GM23338 (cell line): ENCODE data around the gene ADIRF. TPM values are rescaled to one million over a fixed set of nuclear protein-coding genes. Genes with fewer than 3 reads are reported as not detected.
A peak's percentile ranks its signal among the peaks of the same experiment; 100 is the strongest.
"Not testable (repeated sequence)": the region's sequence is repeated elsewhere in the genome, so short reads cannot be mapped to it uniquely, and the experiment has no call there.

Source experiments
- ATAC-seq: fragments of 200-7000 bp; cut with Tn5 transposase; 3 replicates; pipeline ENCODE4 v1.9.1; 2020
- DNase-seq: peaks from one replicate; pipeline ENCODE4 v3.0.0-alpha.2; 2015; ENCODE audit warnings: low spot score
- H2AFZ ChIP-seq: fragments of 200-600 bp; sonication (generic); 2 replicates; pipeline ENCODE4 v1.8.0; 2016; ENCODE audit warnings: antibody characterized with exemption, mild to moderate bottlenecking, moderate library complexity
- H3F3A ChIP-seq: fragments of 200-600 bp; sonication (generic); replicated peaks from 2 replicates; pipeline ENCODE4 v1.8.0; 2017; ENCODE audit warnings: antibody characterized with exemption, mixed run types, low read depth
- H3K27ac ChIP-seq: fragments of 200-600 bp; sonication (generic); 2 replicates; pipeline ENCODE4 v1.6.1; 2016; ENCODE audit warnings: low read depth
- H3K27me3 ChIP-seq: fragments of 200-600 bp; sonication (generic); 2 replicates; pipeline ENCODE4 v1.8.0; 2016; ENCODE audit warnings: mild to moderate bottlenecking, mixed run types, moderate library complexity; ENCODE audit not compliant: insufficient read depth
- H3K36me3 ChIP-seq: fragments of 200-600 bp; sonication (generic); 2 replicates; pipeline ENCODE4 v1.8.0; 2016; ENCODE audit warnings: mild to moderate bottlenecking; ENCODE audit not compliant: insufficient read depth
- H3K4me1 ChIP-seq: fragments of 200-600 bp; sonication (generic); 2 replicates; pipeline ENCODE4 v1.8.0; 2016; ENCODE audit warnings: mild to moderate bottlenecking, moderate library complexity; ENCODE audit not compliant: insufficient read depth
- H3K4me2 ChIP-seq: fragments of 200-600 bp; sonication (generic); 2 replicates; pipeline ENCODE4 v1.7.1; 2017; ENCODE audit warnings: mixed run types
- H3K4me3 ChIP-seq: fragments of 200-600 bp; sonication (generic); 2 replicates; pipeline ENCODE4 v1.6.1; 2016; ENCODE audit warnings: mixed run types
- H3K79me2 ChIP-seq: fragments of 200-600 bp; sonication (generic); replicated peaks from 2 replicates; pipeline ENCODE4 v1.8.0; 2017; ENCODE audit warnings: mild to moderate bottlenecking; ENCODE audit not compliant: insufficient read depth
- H3K9me2 ChIP-seq: fragments of 200-600 bp; sonication (generic); 2 replicates; pipeline ENCODE4 v1.8.0; 2017; ENCODE audit not compliant: insufficient read depth
- H4K20me1 ChIP-seq: fragments of 200-600 bp; sonication (generic); replicated peaks from 2 replicates; pipeline ENCODE4 v1.8.0; 2017; ENCODE audit warnings: mild to moderate bottlenecking; ENCODE audit not compliant: insufficient read depth
- H3K27ac Mint-ChIP-seq: 2 replicates; pipeline ENCODE4 v1.8.0; 2020; ENCODE audit warnings: inconsistent platforms, mild to moderate bottlenecking, moderate library complexity, mixed read lengths
- H3K27me3 Mint-ChIP-seq: 3 replicates; pipeline ENCODE4 v1.8.0; 2022; ENCODE audit warnings: low read depth, mild to moderate bottlenecking, moderate library complexity, mixed read lengths, inconsistent platforms; ENCODE audit not compliant: insufficient read depth, poor library complexity
- H3K36me3 Mint-ChIP-seq: 3 replicates; pipeline ENCODE4 v1.8.0; 2021; ENCODE audit warnings: low read depth, mild to moderate bottlenecking, inconsistent platforms, moderate library complexity, mixed read lengths
- H3K4me1 Mint-ChIP-seq: 3 replicates; pipeline ENCODE4 v1.8.0; 2020; ENCODE audit warnings: mild to moderate bottlenecking, inconsistent platforms, mixed read lengths
- H3K4me3 Mint-ChIP-seq: 3 replicates; pipeline ENCODE4 v1.8.0; 2021; ENCODE audit warnings: moderate library complexity, mild to moderate bottlenecking, inconsistent platforms, mixed read lengths
- H3K9me3 Mint-ChIP-seq: 3 replicates; pipeline ENCODE4 v1.8.0; 2020; ENCODE audit warnings: moderate library complexity, mild to moderate bottlenecking, inconsistent platforms, mixed read lengths
- ETS1 ChIP-seq: IDR thresholded peaks from 2 replicates; pipeline ENCODE4 v1.6.1; 2016; ENCODE audit warnings: antibody characterized with exemption
- EZH2 ChIP-seq: fragments of 200-600 bp; sonication (generic); IDR thresholded peaks from one replicate; pipeline ENCODE4 v1.8.0; 2017; ENCODE audit warnings: antibody characterized with exemption, mild to moderate bottlenecking, low read depth; ENCODE audit not compliant: unreplicated experiment
- REST ChIP-seq: IDR thresholded peaks from one replicate; pipeline ENCODE4 v1.6.1; 2018; ENCODE audit warnings: antibody characterized with exemption; ENCODE audit not compliant: unreplicated experiment
- ZNF462 ChIP-seq: fragments of 250-450 bp; sonication (Bioruptor Pico); IDR thresholded peaks from 2 replicates; pipeline ENCODE4 v1.5.0; 2020; ENCODE audit warnings: mild to moderate bottlenecking, moderate library complexity
- polyA plus RNA-seq: library from polyadenylated mRNA; unstranded; fragments of >200 nt; fragmentation: Nextera tagmentation; extraction: Ambion mirVana; gene quantifications from 2 replicates; pipeline ENCODE4 v1.2.1, GENCODE V29; 2016
- total RNA-seq: library from RNA; depleted of rRNA; stranded (reverse); fragments of >200 nt; shearing (Covaris generic); gene quantifications from 2 replicates; pipeline ENCODE4 v1.2.3, GENCODE V29; 2014

ADIRF gene
- total and polyA plus RNA-seq, 2 experiments from 2014 or later: 1.7 TPM; not detected in 1

- not testable (repeated sequence) for H3K9me2 ChIP-seq, H3F3A ChIP-seq, DNase-seq, H3K27ac ChIP-seq, H3K4me2 ChIP-seq, H3K27ac Mint-ChIP-seq, H3K4me3 Mint-ChIP-seq, H3K27me3 ChIP-seq, H3K4me3 ChIP-seq, H3K36me3 ChIP-seq, ATAC-seq, H3K79me2 ChIP-seq, H4K20me1 ChIP-seq
- H3K4me1 Mint-ChIP-seq: peaks cover 17% of the 10 kb centered on the region
- Histone ChIP-seq H3K4me1 (peaks cover 14% of the 10 kb centered on the region), H2AFZ (peak overlapping the region; percentile 23; the same call in 1 of the 2 replicates)
- H3K9me3 Mint-ChIP-seq: peaks cover 28% of the 10 kb centered on the region
- H3K27me3 Mint-ChIP-seq: peaks cover 31% of the 10 kb centered on the region
- peaks cover 30% of the 10 kb centered on the region for H3K36me3 Mint-ChIP-seq
Observed at GRCh38 chr10:86947806-86948205, 20.5 kb upstream of the ADIRF start.

- no peaks in the 10 kb centered on the region for H3K27me3 ChIP-seq
- H3K4me3 Mint-ChIP-seq: no peak overlapping the region
- H3K79me2 ChIP-seq: no peaks in the 10 kb centered on the region
- peaks cover 42% of the 10 kb centered on the region for H3K9me3 Mint-ChIP-seq
- peaks cover 13% of the 10 kb centered on the region for H3F3A ChIP-seq
- H3K4me1 Mint-ChIP-seq: peaks cover 37% of the 10 kb centered on the region
- no peaks in the 10 kb centered on the region for H4K20me1 ChIP-seq
- H3K4me2 ChIP-seq: no peak overlapping the region
- 0 out of 2 replicates have a peak overlapping the region, but pooled peaks have one; percentile 52 for H2AFZ ChIP-seq
- peaks cover 35% of the 10 kb centered on the region for H3K4me1 ChIP-seq
- no peak overlapping the region for H3K4me3 ChIP-seq
- ATAC-seq (no peak), DNase-seq (no peak)
- H3K36me3 ChIP-seq: peaks cover 14% of the 10 kb centered on the region; the same call in 1 of the 2 replicates
- no peak for TF ChIP-seq EZH2
- no peak for TF ChIP-seq ETS1
- no peak for TF ChIP-seq REST
- peak; percentile 65; the same call in 1 of the 2 replicates for TF ChIP-seq ZNF462 (CRISPR knock-in tag)
- peaks cover 29% of the 10 kb centered on the region for H3K27me3 Mint-ChIP-seq
- no peaks in the 10 kb centered on the region for H3K9me2 ChIP-seq
- no peak overlapping the region for H3K27ac ChIP-seq
- no peak overlapping the region for H3K27ac Mint-ChIP-seq
- peaks cover 44% of the 10 kb centered on the region for H3K36me3 Mint-ChIP-seq
Observed at GRCh38 chr10:86950349-86950748, 17.9 kb upstream of the ADIRF start.
